Activated CD8-positive, alpha-beta T cell treated with anti-CD3 and anti-CD28 coated beads, Interleukin-2, amount 10 ng/mL, durations not matched to agents 7 days and 5 days (primary cell): ENCODE results near the gene FBXL19. TPM values are rescaled to one million over a fixed set of nuclear protein-coding genes. Genes with fewer than 3 reads are reported as not detected.
A peak's percentile ranks its signal among the peaks of the same experiment; 100 is the strongest.

Experiments used
- ATAC-seq: fragments of 150-1000 bp; cut with Tn5 transposase; one replicate; pipeline ENCODE4 v1.10.0; 2021; ENCODE audit warnings: moderate library complexity
- CTCF ChIA-PET: fragments of 350-600 bp; sonication (Branson Sonifier 250); formaldehyde crosslinking; loops from one replicate; lab custom pipeline; 2021; ENCODE audit warnings: antibody characterized with exemption; lab: Charles Lee
- POLR2A ChIA-PET: fragments of 350-600 bp; sonication (Branson Sonifier 250); formaldehyde crosslinking; loops from one replicate; lab custom pipeline; 2021; ENCODE audit warnings: antibody characterized with exemption; lab: Charles Lee
- DNase-seq: peaks from one replicate; pipeline ENCODE4 v3.0.0-alpha.2; 2020
- H3K27ac Mint-ChIP-seq: one replicate; pipeline ENCODE4 v1.8.0; 2021; ENCODE audit warnings: mild to moderate bottlenecking, mixed read lengths
- H3K27me3 Mint-ChIP-seq: one replicate; pipeline ENCODE4 v1.8.0; 2021; ENCODE audit warnings: low read depth, mixed read lengths
- H3K36me3 Mint-ChIP-seq: one replicate; pipeline ENCODE4 v1.8.0; 2021; ENCODE audit warnings: low read depth, mixed read lengths
- H3K4me1 Mint-ChIP-seq: one replicate; pipeline ENCODE4 v1.8.0; 2021; ENCODE audit warnings: low read depth, mixed read lengths
- H3K4me3 Mint-ChIP-seq: one replicate; pipeline ENCODE4 v1.8.0; 2021; ENCODE audit warnings: mild to moderate bottlenecking, mixed read lengths
- H3K9me3 Mint-ChIP-seq: one replicate; pipeline ENCODE4 v1.8.0; 2022; ENCODE audit warnings: mixed read lengths; ENCODE audit not compliant: insufficient read depth
- microRNA-seq: library from miRNA; unstranded; fragments of <30 nt; microRNA quantifications from one replicate; pipeline ENCODE4 v1.2.0, GENCODE V29; 2022
- total RNA-seq, 2 experiments: library from RNA; stranded (reverse); gene quantifications; one replicate each; pipeline ENCODE4 v1.2.3, GENCODE V29; 2021

The FBXL19 gene
- total RNA-seq, 2 experiments from 2014 or later: 22.7 to 23.1 TPM

- Mint-ChIP-seq H3K27ac (peak overlapping the region; percentile 17), H3K36me3 (no peaks in the 10 kb centered on the region), H3K4me1 (peaks cover 38% of the 10 kb centered on the region), H3K27me3 (no peaks in the 10 kb centered on the region), H3K9me3 (no peaks in the 10 kb centered on the region), H3K4me3 (no peak overlapping the region)
- no peak for ATAC-seq
- POLR2A ChIA-PET: no interaction called here
- CTCF ChIA-PET: no interaction called here
- no peak for DNase-seq
Observed at GRCh38 chr16:30992276-30992780, 69.0 kb downstream of the FBXL19 start.

DNA sequence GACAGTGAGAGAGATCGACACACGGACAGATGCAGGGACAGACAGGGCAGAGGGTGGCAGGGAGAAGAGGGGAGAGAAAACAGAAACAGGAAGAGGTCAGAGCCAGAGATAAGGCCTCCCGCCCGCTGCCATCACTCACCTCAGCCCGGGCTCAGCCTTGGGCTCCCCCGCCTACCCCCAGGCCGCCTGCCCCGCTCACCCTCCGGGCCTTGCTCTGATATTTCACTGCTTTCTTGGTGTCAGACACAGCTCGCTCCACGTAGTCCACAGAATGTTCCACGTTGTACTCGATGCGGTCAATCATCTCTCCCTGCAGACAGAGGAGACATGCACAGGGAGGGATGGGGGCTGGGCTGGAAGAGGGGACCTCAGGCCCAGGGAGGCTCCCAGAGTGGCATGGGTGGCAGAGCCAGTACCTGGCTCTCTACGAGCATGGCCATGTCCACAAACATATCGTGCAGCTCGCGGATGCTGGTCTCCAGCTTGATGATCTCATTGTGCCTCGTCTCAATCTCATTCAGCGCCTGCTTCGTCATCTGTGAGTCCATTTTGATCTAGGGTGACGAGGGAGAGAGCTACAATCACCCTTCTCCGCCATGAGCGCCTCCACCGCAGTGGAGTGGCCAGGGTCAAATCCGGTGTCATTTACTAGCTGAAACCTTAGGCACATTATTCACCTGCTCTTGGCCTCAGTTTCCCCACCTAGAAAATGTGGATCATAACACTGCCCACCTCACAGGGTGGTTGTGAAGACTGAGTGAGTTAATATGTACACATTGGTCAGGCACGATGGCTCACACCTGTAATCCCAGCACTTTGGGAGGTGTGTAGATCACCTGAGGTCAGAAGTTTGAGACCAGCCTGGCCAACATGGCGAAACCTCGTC is 69.8 kb downstream of the FBXL19 start:
- ATAC-seq: no peak
- CTCF ChIA-PET: interaction anchor here (1.2 to 1.5 kb wide), 3 partner anchors 8 to 52 kb away, joined by 3 to 6 read pairs (median 4); partner anchors contain the start of gene HSD3B7
- no peak overlapping the region for H3K4me3 Mint-ChIP-seq
- no peak for DNase-seq
- POLR2A ChIA-PET: interaction anchor here (0.9 kb wide), 1 partner anchor 15 kb away, joined by 3 read pairs; no protein-coding TSS in a partner anchor
- H3K36me3 Mint-ChIP-seq: no peaks in the 10 kb centered on the region
- peaks cover 38% of the 10 kb centered on the region for H3K4me1 Mint-ChIP-seq
- H3K9me3 Mint-ChIP-seq: no peaks in the 10 kb centered on the region
- peak overlapping the region; percentile 55 for H3K27ac Mint-ChIP-seq
- no peaks in the 10 kb centered on the region for H3K27me3 Mint-ChIP-seq

DNA sequence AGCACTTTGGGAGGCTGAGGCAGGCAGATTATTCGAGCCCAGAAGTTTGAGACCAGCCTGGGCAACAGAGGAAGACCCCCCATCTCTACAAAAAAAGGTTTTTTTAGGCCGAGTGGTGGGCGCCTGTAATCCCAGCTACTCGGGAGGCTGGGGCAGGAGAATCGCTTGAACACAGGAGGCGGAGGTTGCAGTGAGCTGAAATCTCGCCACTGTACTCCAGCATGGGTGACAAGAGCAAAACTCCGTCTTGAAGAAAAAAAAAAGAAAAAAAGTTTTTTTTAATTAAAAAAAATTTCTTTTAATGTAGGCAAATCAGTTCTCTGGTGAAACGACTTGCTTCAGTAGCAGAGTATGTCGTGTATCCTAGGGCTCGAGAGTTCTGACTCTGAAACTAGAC is 72.6 kb downstream of the FBXL19 start:
- POLR2A ChIA-PET: interaction anchor here (1.6 kb wide), 2 partner anchors 77 to 146 kb away, joined by 6 to 13 read pairs; partner anchors contain the start of genes ZNF646 and ZNF668
- no peak for DNase-seq

GRCh38 chr16:30996324-30996984 is 73.1 kb downstream of the FBXL19 start:
- DNase-seq (no peak), ATAC-seq (no peak)
- POLR2A ChIA-PET: interaction anchor here (1.0 to 1.6 kb wide), 4 partner anchors 10 to 184 kb away, joined by 3 to 13 read pairs (median 6); partner anchors contain the start of genes FUS, ZNF646 and ZNF668
- CTCF ChIA-PET: interaction anchor here (1.0 to 1.2 kb wide), 3 partner anchors 12 to 464 kb away, joined by 3 to 6 read pairs (median 4); partner anchors contain the start of gene HSD3B7
- peak overlapping the region; percentile 92 for H3K4me3 Mint-ChIP-seq
- no peaks in the 10 kb centered on the region for H3K36me3 Mint-ChIP-seq
- peaks cover 2% of the 10 kb centered on the region for H3K27me3 Mint-ChIP-seq
- H3K27ac Mint-ChIP-seq: peak overlapping the region; percentile 94
- peaks cover 34% of the 10 kb centered on the region for H3K4me1 Mint-ChIP-seq
- no peaks in the 10 kb centered on the region for H3K9me3 Mint-ChIP-seq

More for the DNA sequence above, 72.6 kb downstream of the FBXL19 start:
- H3K36me3 Mint-ChIP-seq: no peaks in the 10 kb centered on the region
- no peaks in the 10 kb centered on the region for H3K9me3 Mint-ChIP-seq
- peak overlapping the region; percentile 67 for H3K27ac Mint-ChIP-seq
- peaks cover 38% of the 10 kb centered on the region for H3K4me1 Mint-ChIP-seq
- no peak for ATAC-seq
- CTCF ChIA-PET: no interaction called here
- H3K27me3 Mint-ChIP-seq: peaks cover 2% of the 10 kb centered on the region
- peak overlapping the region; percentile 92 for H3K4me3 Mint-ChIP-seq

GRCh38 chr16:30996985-30997724 is 73.8 kb downstream of the FBXL19 start:
- Mint-ChIP-seq H3K27me3 (peaks cover 4% of the 10 kb centered on the region), H3K36me3 (no peaks in the 10 kb centered on the region), H3K9me3 (no peaks in the 10 kb centered on the region), H3K4me3 (peak overlapping the region; percentile 92), H3K4me1 (peaks cover 32% of the 10 kb centered on the region), H3K27ac (peak overlapping the region; percentile 94)
- ChIA-PET POLR2A (interaction anchor here (0.6 to 1.6 kb wide), 7 partner anchors 9 to 183 kb away, joined by 3 to 13 read pairs (median 5); partner anchors contain the start of genes FUS, KAT8, ZNF646 and ZNF668), CTCF (interaction anchor here (1.0 to 1.2 kb wide), 3 partner anchors 13 to 463 kb away, joined by 3 to 6 read pairs (median 4); partner anchors contain the start of gene HSD3B7)
- DNase-seq (peak; percentile 90), ATAC-seq (peak; percentile 99)

GRCh38 chr16:30997725-30998711 is 74.6 kb downstream of the FBXL19 start:
- H3K27me3 Mint-ChIP-seq: peaks cover 4% of the 10 kb centered on the region
- no peaks in the 10 kb centered on the region for H3K9me3 Mint-ChIP-seq
- H3K36me3 Mint-ChIP-seq: no peaks in the 10 kb centered on the region
- DNase-seq: no peak
- H3K4me1 Mint-ChIP-seq: peaks cover 25% of the 10 kb centered on the region
- ChIA-PET CTCF (interaction anchor here (1.0 to 1.9 kb wide), 7 partner anchors 13 to 462 kb away, joined by 3 to 6 read pairs (median 4); partner anchors contain the start of genes HSD3B7, ZNF646 and ZNF668), POLR2A (interaction anchor here (0.6 to 1.6 kb wide), 6 partner anchors 8 to 144 kb away, joined by 3 to 13 read pairs (median 5); partner anchors contain the start of genes KAT8, ZNF646 and ZNF668)
- peak overlapping the region; percentile 62 for H3K4me3 Mint-ChIP-seq
- no peak overlapping the region for H3K27ac Mint-ChIP-seq
- no peak for ATAC-seq

Small RNA genes lying within 50 kb of the gene (microRNA-seq; reads per million reads assigned to microRNA genes)
- gene MIR4519 (not detected), gene MIR762 (not detected)

Other genes with a start within 250 kb of the FBXL19 start
- gene SRCAP, start 224.4 kb upstream of the FBXL19 start, total RNA-seq: 10 to 100 TPM; 75.2 to 76.0 TPM
- 10 to 100 TPM; 42.1 to 43.7 TPM for gene PHKG2, start 175.1 kb upstream of the FBXL19 start, total RNA-seq
- 1 to 10 TPM; 4.4 to 4.8 TPM for gene CFAP119, start 161.5 kb upstream of the FBXL19 start, total RNA-seq
- gene RNF40, start 161.2 kb upstream of the FBXL19 start, total RNA-seq: 100 to 1,000 TPM; 100 to 102 TPM
- 1 to 10 TPM; 1.7 to 1.9 TPM for gene ZNF629, start 136.4 kb upstream of the FBXL19 start, total RNA-seq
- 10 to 100 TPM; 30.3 to 34.5 TPM for gene BCL7C, start 29.5 kb upstream of the FBXL19 start, total RNA-seq
- under 1 TPM; 0.23 to 0.34 TPM for gene CTF1, start 27.0 kb upstream of the FBXL19 start, total RNA-seq
- 10 to 100 TPM; 21.4 to 23.1 TPM for gene ORAI3, start 25.5 kb downstream of the FBXL19 start, total RNA-seq
- gene SETD1A, start 34.2 kb downstream of the FBXL19 start, total RNA-seq: 10 to 100 TPM; 25.6 to 28.4 TPM
- 1 to 10 TPM; 6.3 to 7.8 TPM for gene HSD3B7, start 61.6 kb downstream of the FBXL19 start, total RNA-seq
- 1 to 10 TPM; 1.7 to 2.2 TPM for gene STX1B, start 87.1 kb downstream of the FBXL19 start, total RNA-seq
- gene STX4, start 110.0 kb downstream of the FBXL19 start, total RNA-seq: 10 to 100 TPM; 46.4 to 53.5 TPM
- 10 to 100 TPM; 20.8 to 22.2 TPM for gene ZNF668, start 150.7 kb downstream of the FBXL19 start, total RNA-seq
- gene ZNF646, start 150.8 kb downstream of the FBXL19 start, total RNA-seq: 10 to 100 TPM; 26.0 to 30.3 TPM
- 1 to 10 TPM; 5.3 to 6.8 TPM for gene PRSS53, start 165.4 kb downstream of the FBXL19 start, total RNA-seq
- gene VKORC1, start 171.2 kb downstream of the FBXL19 start, total RNA-seq: 10 to 100 TPM; 71.6 to 78.8 TPM
- gene BCKDK, start 184.8 kb downstream of the FBXL19 start, total RNA-seq: 10 to 100 TPM; 38.9 TPM
- 10 to 100 TPM; 58.6 to 63.8 TPM for gene KAT8, start 194.1 kb downstream of the FBXL19 start, total RNA-seq
- not detected for gene PRSS8, start 212.2 kb downstream of the FBXL19 start, total RNA-seq
- 1 to 10 TPM in 1 of 2 experiments, under 1 TPM in 1; 0.95 to 1.3 TPM for gene PRSS36, start 226.5 kb downstream of the FBXL19 start, total RNA-seq